COLO829 (cell line): ENCODE results near the gene SEMA5A.

Experiments
- DNase-seq: peaks from one replicate; pipeline ENCODE4 v3.0.0; 2012; ENCODE audit warnings: low spot score

SEMA5A gene

GRCh38 chr5:9549941-9550340, 4.1 kb upstream of the SEMA5A start:
- DNase-seq = no peak

DNA sequence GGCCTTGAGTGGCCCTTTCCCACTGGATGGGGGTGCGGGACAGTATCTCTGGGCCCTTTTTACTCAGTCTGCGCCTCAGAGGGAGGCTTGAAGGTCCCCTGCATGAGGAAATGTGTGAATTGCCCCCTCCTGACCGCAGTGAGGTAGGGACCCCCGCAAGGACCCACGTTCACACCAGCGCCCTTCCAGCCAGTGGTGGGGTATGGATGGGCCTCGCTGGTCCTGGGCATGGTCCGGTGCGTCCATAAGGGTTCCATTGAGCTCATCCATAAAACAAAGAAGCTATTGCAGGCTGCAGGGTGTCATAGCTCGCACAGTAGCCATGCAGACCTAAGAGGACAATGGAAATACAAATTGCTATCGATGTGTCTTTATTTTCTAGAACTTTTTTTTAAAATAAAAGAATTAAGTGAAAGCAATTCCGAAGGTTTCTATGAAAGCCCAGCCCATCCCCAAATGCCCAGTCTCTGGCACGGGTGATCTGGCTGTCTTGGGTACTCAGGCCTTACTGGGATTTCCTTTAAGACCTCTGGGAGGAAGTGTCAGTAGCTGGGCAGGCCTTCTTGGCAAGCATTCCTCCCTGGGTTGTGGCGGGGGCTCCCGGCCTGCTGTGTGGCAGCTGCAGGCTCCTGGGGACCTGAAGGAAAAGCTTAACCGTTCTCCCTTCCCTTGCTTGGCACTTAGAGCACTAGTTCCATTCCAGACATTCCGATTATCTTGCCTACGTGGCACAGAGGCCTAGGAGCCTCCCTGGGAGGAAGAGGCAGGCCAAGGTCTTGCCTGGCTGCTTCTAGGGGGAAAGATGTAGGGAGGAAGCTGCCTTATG, 1.5 kb upstream of the SEMA5A start:
- no peak for DNase-seq

- DNase-seq = no peak
Observed at GRCh38 chr5:9545136-9545991, 511 bp downstream of the SEMA5A start.

DNA sequence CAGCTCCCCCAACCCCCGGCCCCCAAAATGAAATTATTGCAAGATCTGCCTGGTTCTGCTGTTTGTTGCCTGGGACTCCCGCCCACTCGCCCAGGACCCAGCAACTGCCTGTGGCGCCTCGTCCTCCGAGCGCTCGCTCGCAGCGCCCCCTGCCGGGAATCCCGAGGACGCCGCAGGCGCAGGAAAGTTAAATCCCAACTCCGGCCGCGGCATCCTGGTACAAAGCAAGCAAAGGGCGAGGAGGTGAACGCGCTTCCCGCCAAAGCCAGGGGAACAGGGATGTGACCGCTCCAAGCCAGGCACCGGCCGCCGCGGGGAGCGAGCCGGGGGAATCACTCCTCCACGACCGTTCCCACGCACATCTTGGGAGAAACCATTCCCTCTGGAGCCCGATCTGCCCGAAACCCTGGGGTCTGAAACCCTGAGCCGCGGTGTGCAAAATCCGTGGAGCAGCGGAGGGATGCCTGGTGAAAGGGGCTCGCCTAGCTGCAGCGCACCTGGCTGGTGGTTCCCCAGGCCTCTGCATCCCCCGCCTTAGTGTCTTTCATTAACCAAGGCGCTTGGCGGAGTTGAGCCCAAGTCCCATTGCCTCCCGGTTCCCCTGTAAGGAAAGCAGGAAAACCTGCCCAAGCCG, 1.3 kb downstream of the SEMA5A start:
- peak; percentile 23 for DNase-seq

GRCh38 chr5:9544056-9544455, 1.8 kb downstream of the SEMA5A start:
- DNase-seq = no peak

DNA sequence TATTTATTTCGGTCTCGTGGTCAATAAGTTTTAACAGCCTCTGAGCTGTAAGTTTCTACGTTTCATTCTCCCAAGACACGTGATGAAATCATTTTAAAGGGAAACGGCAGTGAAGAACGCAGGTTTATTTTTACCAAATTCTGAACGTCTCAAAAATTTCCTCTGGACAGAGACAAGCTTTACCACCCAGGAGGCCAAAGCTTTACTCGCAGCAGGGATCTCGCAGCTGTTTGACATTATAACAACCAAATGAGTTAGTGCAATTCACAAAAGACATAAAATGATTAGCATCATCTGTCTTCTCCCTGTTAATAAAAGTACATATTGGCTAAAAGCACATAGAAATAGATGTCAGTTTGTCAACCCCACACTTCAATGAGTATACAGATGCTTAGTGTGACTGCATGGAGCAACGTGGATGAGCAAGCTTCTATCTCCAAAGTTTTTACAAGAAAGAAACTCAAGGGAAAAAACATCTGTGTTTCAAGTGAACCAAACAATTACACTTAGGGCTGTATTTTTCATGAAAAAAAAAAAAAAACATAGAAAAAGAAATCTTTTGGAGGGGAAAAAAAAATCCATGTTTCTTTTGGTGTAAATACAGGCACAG, 2.5 kb downstream of the SEMA5A start:
- DNase-seq = no peak

- no peak for DNase-seq
Observed at GRCh38 chr5:9540791-9541190, 5.1 kb downstream of the SEMA5A start.

- DNase-seq = no peak
Observed at GRCh38 chr5:9538504-9538903, 7.4 kb downstream of the SEMA5A start.

GRCh38 chr5:9537223-9538141, 8.4 kb downstream of the SEMA5A start:
- no peak for DNase-seq

GRCh38 chr5:9536717-9537116, 9.2 kb downstream of the SEMA5A start:
- no peak for DNase-seq

DNA sequence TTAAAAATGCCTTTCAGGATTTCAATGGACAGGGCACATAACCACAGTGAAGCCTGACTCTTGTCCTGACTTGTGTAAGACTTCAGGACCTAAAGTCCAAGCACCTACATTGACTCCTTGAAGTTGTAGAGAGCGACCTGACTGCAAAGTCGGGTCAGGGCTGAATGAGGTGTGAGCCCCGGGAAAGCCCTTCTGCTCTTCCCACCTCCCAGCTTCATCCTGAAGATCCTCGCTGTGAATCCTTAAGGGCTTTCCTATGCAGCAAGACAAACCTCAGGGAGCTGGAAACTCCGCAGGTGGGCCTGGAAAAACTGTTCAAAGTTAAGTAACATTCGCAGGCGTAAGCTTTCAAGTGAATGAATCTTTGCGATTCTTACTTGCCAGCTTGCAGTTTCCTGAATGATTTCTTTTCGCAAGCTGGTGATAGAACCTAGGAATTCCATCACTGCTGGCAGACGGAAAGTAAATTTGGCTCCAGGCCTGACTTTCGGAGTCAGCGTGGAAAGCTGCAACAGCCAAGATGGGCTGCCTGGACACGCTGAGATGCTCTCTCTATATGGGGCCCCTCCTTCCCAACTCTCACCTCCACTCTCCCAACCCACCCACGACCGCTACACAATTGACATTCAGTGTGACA, 10.9 kb downstream of the SEMA5A start:
- DNase-seq = no peak

- DNase-seq = no peak
Observed at GRCh38 chr5:9533562-9534364, 12.1 kb downstream of the SEMA5A start.

DNA sequence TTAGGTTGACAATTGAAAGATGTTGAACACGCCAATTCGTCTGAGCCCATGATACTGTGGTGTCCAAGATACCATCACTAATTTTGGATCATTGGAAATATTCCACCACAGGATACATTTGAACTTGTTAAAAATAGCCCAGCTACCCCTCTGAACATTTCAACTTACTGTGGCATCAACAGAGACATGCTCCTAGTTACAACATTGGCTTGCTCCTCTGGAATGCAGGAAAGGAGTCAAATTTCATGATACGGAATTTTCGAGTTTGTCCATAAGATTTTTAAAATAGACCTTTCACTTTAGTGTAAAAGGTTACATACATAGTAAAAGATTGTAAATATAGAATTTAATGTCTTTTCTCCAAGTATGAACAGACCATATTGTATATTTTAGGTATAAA, 12.8 kb downstream of the SEMA5A start:
- DNase-seq = no peak

DNA sequence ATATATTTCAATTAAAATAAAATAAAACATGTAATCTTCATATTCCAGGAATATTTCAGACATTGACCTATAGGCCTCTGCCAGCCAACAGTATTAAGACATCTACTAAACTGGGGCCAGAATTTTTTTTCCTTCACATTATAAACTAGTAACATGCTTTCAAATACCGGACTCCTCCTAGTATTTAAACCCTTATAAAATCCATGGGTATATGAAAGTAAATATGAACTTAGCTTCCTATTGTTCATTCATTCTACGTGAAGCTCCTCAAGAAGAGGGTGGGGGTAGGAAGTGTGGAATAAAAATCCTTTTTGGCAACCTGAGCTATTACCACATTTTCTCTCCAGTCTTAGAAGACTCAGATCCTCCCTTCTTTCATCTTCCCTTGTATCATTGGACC, 16.4 kb downstream of the SEMA5A start:
- DNase-seq = no peak

GRCh38 chr5:9529041-9529480, 16.8 kb downstream of the SEMA5A start:
- no peak for DNase-seq

- no peak for DNase-seq
Observed at GRCh38 chr5:9524941-9525340, 20.9 kb downstream of the SEMA5A start.

DNA sequence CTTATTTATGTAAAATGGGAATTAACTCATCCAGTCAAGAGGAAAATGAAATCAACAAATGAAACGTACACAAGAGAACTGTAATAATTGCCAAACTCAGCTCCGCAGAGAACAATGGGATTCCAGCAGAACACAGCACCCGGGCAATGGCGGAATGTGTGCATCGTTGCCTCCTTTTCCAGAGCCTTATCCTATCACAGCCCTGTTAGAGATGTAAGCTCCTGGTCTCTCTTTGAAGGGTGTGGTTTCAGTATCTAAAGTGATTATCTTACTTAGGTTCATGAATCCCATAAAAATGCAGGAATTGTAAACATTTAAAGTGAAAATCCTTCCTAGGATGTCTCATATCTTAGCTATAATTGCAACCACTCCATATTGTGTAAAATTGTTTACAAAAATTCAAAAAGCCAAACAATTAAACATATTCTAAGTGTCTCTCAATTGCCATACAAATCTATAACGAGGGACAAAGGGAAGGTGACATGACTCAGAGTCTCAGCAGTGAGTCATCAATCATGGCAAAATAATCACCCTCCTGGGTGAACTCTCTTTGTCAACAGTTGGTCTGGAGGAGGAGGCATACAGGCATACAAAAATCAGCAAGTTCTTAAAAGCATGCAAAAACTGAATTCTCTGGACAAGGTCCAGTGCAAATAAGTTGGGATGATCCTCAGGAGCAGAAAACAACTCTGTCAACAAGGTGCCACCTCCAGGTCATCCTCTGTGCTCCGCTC, 22.6 kb downstream of the SEMA5A start:
- no peak for DNase-seq

DNA sequence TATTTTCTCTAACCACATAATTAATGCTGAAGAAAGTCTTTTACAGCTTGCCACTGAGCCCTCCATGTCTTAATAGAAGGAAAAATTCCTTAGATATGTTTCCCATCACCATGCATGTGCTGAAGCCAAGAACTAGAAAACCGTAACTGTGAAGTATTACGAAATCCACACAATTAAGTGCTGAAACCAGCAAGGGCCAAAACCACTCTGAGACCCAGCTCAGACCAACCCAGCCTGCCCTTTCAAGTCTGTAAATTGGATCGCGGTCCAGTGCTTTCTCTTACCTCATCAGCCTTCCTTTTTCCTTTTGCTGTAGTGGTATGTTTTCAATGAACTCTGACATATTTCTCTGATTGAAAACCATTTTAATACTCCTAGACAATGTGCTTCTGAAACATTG, 26.3 kb downstream of the SEMA5A start:
- no peak for DNase-seq

DNA sequence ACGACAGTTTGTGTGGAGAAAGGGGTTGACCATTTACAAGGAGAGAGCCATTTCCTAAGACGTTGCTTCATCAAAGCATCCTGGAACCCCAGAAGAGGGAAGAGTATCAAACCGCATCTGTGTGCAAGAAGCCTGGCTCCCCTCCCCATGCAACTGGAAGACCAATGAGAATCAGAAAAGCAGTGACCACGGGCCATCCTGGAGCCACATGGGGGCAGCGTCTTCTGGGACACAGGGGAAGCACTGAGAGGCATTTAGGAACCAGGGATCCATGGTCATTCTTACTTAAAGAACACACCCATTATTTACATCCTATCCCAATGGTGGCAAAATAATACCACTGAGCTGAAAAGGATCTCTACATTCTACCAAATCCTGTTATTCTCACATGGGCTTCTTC, 29.3 kb downstream of the SEMA5A start:
- no peak for DNase-seq
